CD4-positive, alpha-beta T cell treated with Interleukin-10 for 1 hour (primary cell): ENCODE data around the gene TRPC4AP.

ENCODE experiments used
- DNase-seq: peaks from one replicate; pipeline ENCODE4 v3.0.0-alpha.2; 2020

Gene TRPC4AP

DNA sequence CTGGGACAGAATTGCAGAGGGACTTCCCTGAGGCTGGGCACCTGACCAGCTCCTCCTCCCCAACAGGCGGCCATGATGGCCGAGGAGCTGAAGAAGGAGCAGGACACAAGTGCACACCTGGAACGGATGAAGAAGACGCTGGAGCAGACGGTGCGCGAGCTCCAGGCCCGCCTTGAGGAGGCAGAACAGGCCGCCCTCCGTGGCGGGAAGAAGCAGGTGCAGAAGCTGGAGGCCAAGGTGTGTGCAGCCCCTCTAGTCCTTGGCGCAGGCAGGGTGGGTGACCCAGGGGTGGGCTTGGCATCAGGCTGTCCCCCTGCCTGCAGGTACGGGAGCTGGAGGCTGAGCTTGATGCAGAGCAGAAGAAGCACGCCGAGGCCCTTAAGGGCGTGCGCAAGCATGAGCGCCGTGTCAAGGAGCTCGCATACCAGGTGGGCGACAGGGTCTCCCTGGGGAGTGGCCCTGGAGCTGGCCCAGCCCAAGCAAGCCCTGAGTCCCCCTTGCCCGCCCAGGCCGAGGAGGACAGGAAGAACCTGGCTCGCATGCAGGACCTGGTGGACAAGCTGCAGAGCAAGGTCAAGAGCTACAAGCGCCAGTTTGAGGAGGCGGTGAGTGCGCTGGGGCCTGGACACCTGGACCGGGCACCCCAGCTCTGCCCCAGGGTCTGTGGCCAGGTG is 91.5 kb downstream of the TRPC4AP start:
- no peak for DNase-seq

DNA sequence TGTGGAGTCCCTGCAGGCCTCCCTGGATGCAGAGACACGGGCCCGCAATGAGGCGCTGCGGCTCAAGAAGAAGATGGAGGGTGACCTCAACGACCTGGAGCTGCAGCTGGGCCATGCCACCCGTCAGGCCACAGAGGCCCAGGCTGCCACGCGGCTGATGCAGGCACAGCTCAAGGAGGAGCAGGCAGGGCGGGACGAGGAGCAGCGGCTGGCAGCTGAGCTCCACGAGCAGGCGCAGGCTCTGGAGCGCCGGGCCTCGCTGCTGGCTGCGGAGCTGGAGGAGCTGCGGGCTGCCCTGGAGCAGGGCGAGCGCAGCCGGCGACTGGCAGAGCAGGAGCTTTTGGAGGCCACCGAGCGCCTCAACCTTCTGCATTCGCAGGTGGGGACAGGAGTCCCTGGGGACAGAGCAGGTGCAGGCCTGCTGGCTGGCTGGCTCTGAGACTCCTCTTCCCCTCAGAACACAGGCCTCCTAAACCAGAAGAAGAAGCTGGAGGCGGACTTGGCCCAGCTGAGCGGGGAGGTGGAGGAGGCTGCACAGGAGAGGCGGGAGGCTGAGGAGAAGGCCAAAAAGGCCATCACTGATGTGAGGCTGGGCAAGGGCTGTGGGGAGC is 92.2 kb downstream of the TRPC4AP start:
- no peak for DNase-seq

DNA sequence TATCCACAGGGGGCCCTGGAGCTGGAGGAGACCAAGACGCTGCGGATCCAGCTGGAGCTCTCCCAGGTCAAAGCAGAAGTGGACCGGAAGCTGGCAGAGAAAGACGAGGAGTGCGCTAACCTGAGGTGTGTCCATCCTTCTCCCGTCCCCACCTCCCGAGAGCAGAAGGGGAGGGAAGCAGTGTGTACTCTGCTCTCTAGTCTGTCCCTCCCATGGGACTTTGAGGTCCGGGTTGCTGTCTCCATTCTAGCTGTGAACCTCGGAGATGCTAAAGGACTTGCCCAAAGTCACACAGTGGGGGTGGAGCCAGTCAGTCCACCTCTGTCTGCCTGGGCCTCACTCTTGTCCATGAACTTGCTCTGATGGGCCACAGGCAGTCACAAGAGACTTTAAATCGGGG is 92.8 kb downstream of the TRPC4AP start:
- no peak for DNase-seq

- DNase-seq, result no peak
Measured at GRCh38 chr20:34999021-34999451, 93.6 kb downstream of the TRPC4AP start.

DNA sequence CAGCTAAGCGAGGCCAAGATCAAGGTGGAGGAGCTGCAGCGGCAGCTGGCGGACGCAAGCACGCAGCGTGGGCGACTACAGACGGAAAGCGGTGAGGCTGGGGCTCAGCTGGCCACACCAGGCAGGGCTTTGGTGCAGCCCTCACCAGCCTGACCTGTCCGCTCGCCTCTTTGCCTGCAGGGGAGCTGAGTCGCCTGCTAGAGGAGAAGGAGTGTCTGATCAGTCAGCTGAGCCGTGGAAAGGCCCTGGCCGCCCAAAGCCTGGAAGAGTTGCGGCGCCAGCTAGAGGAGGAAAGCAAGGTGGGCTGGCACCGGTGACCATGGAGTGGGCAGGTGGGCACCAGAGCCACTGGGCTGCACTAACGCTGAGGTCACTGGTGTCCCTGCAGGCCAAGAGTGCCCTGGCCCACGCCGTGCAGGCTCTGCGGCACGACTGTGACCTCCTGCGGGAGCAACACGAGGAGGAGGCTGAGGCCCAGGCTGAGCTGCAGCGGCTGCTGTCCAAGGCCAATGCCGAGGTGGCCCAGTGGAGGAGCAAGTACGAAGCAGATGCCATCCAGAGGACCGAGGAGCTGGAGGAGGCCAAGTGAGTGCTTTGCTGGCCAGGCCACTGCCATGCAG is 94.2 kb downstream of the TRPC4AP start:
- DNase-seq, result no peak

- no peak for DNase-seq
Measured at GRCh38 chr20:34997774-34998173, 94.8 kb downstream of the TRPC4AP start.

DNA sequence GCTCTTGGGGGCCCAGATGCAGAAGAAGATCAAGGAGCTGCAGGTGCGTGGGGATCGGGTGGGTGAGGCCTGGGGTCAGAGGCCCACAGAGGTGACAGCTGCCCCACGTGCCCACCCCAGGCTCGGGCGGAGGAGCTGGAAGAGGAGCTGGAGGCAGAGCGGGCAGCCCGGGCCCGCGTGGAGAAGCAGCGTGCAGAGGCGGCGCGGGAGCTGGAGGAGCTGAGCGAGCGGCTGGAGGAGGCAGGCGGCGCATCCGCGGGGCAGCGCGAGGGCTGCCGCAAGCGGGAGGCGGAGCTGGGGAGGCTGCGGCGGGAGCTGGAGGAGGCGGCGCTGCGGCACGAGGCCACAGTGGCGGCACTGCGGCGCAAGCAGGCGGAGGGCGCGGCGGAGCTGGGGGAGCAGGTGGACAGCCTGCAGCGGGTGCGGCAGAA is 95.5 kb downstream of the TRPC4AP start:
- no peak for DNase-seq

GRCh38 chr20:34996243-34997028 is 96.2 kb downstream of the TRPC4AP start:
- DNase-seq, result no peak

DNA sequence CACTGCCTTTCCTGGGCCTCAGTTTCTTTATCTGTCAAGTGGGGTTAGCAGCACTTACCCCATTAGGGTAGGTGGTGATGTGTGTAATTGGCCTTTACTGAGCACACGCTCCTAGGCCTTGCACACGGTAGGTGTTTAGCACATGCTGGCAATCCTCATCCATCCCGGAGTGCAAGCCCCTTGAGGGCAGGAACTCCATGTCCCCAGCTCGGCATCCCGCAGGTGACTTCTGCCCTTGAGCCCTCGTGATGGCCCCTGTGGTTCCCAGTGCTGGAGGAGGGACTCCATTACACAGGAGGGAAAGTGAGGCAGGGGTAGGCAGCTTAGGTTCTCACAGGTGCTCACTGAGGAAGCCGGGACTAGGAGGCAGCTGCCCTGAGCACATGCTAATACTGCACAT is 96.9 kb downstream of the TRPC4AP start:
- DNase-seq, result no peak

DNA sequence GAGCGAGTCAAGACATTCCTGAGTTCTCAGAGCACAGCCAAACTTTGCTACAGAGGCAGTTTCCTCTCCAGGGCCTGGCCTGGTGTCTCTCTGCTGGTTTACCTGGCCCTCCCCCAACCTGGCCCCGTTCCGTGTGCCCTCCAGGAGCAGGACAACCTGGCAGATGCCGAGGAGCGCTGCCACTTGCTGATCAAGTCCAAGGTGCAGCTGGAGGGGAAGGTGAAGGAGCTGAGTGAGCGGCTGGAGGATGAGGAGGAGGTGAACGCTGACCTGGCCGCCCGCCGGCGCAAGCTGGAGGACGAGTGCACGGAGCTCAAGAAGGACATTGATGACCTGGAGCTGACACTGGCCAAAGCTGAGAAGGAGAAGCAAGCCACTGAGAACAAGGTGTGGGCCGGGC is 97.4 kb downstream of the TRPC4AP start:
- DNase-seq, result no peak

GRCh38 chr20:34994509-34995131 is 98.0 kb downstream of the TRPC4AP start:
- no peak for DNase-seq

DNA sequence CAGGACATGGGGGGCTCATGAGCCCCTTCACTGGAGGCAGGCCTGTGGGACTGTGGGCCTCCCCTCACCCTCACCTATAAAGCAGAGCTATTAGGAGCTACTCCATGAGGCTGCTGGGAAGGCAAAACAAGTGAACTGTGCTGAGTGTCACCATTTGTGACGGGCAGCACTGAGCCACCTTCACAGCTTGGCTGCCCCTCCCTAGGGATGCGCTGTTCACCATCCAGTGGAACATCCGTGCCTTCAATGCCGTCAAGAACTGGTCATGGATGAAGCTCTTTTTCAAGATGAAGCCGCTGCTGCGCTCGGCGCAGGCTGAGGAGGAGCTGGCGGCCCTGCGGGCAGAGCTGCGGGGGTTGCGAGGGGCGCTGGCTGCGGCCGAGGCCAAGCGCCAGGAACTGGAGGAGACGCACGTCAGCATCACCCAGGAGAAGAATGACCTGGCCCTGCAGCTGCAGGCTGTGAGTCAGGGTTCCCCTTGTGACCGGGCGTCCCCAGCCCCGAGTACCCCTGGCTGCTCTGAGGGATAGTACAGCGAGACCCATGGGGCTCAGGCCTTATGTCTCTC is 98.6 kb downstream of the TRPC4AP start:
- DNase-seq, result no peak

DNA sequence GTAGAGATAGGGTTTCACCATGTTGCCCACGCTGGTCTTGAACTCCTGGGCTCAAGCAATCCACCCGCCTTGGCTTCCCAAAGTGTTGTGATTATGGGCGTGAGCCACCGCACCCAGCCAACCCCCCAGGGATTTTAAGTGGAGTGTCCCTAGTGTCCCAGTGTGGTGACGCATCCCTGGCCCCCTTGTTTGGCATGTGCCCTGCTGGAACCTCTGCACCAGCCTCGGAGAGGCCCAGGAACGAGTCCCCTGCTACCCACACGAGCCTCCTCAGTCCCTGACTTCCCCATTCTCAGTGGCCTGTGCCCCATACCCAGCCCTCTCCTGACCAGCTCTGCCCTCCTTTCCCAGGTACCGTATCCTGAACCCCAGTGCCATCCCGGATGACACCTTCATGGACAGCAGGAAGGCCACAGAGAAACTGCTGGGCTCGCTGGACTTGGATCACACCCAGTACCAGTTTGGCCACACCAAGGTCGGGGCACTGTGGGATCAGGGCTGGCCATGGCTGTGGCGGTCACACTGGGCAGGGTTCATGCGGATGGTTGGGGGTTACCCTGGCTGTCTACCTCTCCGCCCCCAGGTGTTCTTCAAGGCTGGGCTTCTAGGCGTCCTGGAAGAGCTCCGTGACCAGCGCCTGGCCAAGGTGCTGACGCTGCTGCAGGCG is 99.7 kb downstream of the TRPC4AP start:
- DNase-seq, result no peak

DNA sequence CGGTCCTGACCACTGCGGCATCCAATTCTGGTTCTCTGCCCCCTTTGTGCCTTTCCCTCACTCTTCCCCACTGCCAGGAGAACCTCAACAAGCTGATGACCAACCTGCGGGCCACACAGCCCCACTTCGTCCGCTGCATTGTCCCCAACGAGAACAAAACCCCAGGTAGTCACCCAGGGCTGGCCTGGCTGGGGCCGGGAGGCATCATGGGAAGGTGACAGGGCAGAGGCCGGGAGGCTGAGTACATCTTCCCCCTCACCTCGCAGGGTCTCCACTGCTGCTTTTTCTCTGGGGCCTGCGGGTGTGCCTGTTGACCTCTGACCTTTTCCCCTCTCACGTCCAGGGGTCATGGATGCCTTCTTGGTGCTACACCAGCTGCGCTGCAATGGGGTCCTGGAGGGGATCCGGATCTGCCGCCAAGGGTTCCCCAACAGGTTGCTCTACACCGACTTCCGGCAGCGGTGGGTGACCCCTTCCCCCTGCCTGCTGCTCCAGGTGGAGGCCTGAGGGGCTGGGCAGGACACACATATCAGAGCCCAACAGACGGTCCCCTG is 101.9 kb downstream of the TRPC4AP start:
- no peak for DNase-seq

DNA sequence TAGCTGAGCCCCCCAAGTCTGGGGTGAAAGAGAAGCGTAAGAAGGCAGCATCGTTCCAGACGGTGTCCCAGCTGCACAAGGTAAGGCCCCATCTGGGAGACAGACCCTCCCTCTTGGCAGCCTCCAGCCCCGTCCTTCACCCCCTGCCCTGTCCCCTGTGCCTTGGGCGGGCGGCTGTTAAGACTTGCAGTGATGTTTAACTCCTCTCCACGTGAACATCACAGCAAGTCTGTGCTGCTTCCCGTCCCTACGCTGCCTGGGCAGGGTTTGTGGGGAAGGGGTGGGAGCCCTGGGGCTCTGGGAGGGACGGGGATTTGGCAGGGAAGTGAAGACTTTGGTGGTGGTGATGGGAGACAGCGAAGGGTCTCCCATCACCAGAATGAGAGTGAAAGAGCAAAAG is 102.4 kb downstream of the TRPC4AP start:
- no peak for DNase-seq

- DNase-seq, result no peak
Measured at GRCh38 chr20:34989670-34990069, 102.9 kb downstream of the TRPC4AP start.

- DNase-seq, result no peak
Measured at GRCh38 chr20:34989118-34989517, 103.5 kb downstream of the TRPC4AP start.

GRCh38 chr20:34988191-34988540 is 104.4 kb downstream of the TRPC4AP start:
- DNase-seq, result no peak

- no peak for DNase-seq
Measured at GRCh38 chr20:34987288-34988190, 105.1 kb downstream of the TRPC4AP start.

DNA sequence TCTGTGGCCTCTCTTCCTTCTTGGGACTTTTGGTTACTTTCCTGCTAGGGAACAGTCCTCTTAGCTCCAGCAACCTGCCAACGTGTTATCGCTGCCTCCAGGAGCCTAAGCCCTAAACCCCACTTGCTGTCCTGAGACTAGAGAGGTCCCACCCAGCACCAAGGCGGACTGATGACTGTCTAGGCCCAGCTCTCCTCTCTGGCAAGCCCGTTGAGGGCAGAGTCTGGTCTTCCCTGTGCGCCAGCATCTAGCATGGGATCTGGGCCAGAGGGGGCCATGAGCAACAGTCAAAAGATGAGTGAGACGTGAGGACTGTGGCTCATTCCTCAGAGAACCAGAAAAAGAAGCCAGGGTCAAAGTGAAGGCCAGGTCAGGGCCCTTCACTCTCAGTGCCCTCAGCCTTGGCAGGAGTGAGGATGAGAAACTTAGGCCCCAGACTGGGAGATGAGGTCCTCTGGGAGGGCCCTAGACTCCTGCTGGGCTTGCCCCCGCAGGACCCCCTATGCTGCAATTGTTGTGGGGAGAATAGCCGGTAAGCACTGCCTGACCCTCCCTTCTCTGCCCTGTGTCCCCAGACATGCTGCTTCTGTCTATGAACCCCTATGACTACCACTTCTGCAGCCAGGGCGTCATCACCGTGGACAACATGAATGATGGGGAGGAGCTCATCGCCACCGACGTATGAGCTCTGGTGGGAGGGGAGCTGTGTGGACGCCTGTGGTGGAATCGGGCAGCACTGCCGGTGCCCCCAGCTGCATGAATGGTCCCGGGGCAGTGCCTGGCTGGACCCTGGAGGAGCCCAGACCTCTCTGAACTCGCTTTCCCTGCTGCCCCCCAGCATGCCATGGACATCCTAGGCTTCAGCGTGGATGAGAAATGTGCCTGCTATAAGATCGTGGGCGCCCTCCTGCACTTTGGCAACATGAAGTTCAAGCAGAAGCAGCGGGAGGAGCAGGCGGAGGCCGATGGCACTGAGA is 106.0 kb downstream of the TRPC4AP start:
- DNase-seq, result no peak
